ENCODE measurements around the gene BRD4.

BRD4 gene

GRCh38 chr19:15188851-15189250 lies 143.5 kb downstream of the BRD4 start:
- DNase-seq, result no peak

DNA sequence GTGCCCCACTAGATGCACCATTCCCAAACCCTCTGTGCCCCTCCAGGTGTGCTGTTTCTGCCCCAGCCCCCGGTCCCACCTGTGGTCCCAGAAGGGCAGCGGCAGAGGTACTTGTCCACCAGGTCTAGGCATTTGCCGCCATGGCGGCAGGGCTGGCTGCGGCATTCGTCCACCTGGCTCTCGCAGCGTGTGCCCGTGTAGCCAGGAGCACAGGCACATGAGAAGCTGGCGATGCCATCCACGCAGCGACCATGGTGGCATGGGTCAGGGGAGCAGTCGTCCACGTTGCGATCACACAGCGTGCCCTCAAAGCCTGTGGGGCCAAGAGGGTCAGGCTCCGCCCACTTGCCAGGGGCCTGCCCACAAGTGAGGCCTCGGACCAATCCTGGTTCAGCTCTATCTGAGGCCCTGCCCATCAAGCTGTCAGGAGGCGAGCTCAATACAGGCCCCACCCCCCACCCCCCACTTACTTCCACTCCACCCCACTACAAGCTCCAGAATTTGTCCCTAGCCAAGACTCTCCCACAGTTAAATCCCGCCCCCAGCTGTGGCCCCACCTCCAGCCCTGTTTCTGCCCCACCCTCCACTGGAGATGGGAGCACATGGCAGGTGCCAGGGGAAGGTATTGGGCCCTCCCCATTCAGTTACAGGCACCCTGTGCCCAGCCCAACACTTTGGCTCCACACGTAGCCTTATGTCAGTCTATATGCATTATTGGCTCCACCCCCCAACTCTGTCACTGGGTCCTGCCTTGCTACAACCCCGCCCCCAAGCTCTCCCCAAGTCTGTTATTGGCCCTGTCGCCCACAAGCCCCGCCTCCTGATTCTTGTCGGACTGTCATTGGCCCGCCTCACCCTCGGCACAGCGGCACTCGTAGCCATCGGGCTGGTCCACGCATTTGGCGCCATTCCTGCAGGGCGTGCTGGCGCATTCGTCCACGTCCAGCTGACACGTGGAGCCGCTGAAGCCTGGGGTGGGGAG lies 145.0 kb downstream of the BRD4 start:
- DNase-seq, result no peak

All from stimulated activated naive CD4-positive, alpha-beta T cell treated with Interleukin-2 at 50 U/mL for 16 hours (primary cell).